ENCODE data around the gene ZCCHC14. TPM values are rescaled to one million over a fixed set of nuclear protein-coding genes. Genes with fewer than 3 reads are reported as not detected.

ZCCHC14 gene
- total RNA-seq, 1 experiment from 2014 or later = 28.2 TPM

GRCh38 chr16:87540072-87540896 is 47.5 kb upstream of the ZCCHC14 start:
- H3K27me3 Mint-ChIP-seq (ENCODE audit: insufficient read depth, unreplicated experiment) = peaks cover 27% of the 10 kb centered on the region

GRCh38 chr16:87539113-87539512 is 46.3 kb upstream of the ZCCHC14 start:
- BruUV-seq (replicated peaks) = no TSS peak
- POLR2A ChIA-PET = no interaction called here

More at GRCh38 chr16:87540072-87540896, 47.5 kb upstream of the ZCCHC14 start:
- H3K4me1 Mint-ChIP-seq (ENCODE audit: insufficient read depth, unreplicated experiment) = peaks cover 5% of the 10 kb centered on the region
- ChIA-PET POLR2A (no interaction called here), CTCF (interaction anchor here (1.1 to 3.0 kb wide), 2 partner anchors 79 to 95 kb away, joined by 3 to 13 read pairs; no protein-coding TSS in a partner anchor)
- DNase-seq (ENCODE audit: unreplicated experiment) = no peak
- intact Hi-C loops (cut with micrococcal nuclease) = no loop called here
- H3K27ac Mint-ChIP-seq (ENCODE audit: low read depth, unreplicated experiment) = no peak overlapping the region
- no peaks in the 10 kb centered on the region for H3K36me3 Mint-ChIP-seq (ENCODE audit: insufficient read depth, unreplicated experiment)
- no peak overlapping the region for H3K4me3 Mint-ChIP-seq (ENCODE audit: unreplicated experiment)
- BruUV-seq (replicated peaks) = no TSS peak
- H3K9me3 Mint-ChIP-seq (ENCODE audit: unreplicated experiment) = peaks cover 6% of the 10 kb centered on the region
- no peak for TF ChIP-seq CTCF (IDR thresholded peaks at IDR 0.05; ENCODE audit: unreplicated experiment)

GRCh38 chr16:87538594-87538993 is 45.8 kb upstream of the ZCCHC14 start:
- H3K4me1 Mint-ChIP-seq (ENCODE audit: insufficient read depth, unreplicated experiment) = peaks cover 5% of the 10 kb centered on the region
- no TSS peak for BruUV-seq (replicated peaks)
- H3K9me3 Mint-ChIP-seq (ENCODE audit: unreplicated experiment) = peaks cover 6% of the 10 kb centered on the region
- CTCF ChIA-PET = interaction anchor here (3.0 kb wide), 1 partner anchor 97 kb away, joined by 13 read pairs; no protein-coding TSS in a partner anchor
- H3K27me3 Mint-ChIP-seq (ENCODE audit: insufficient read depth, unreplicated experiment) = peaks cover 27% of the 10 kb centered on the region
- no peak for DNase-seq (ENCODE audit: unreplicated experiment)
- no peak for TF ChIP-seq CTCF (IDR thresholded peaks at IDR 0.05; ENCODE audit: unreplicated experiment)
- POLR2A ChIA-PET = no interaction called here
- intact Hi-C loops (cut with micrococcal nuclease) = no loop called here
- no peak overlapping the region for H3K4me3 Mint-ChIP-seq (ENCODE audit: unreplicated experiment)
- no peak overlapping the region for H3K27ac Mint-ChIP-seq (ENCODE audit: low read depth, unreplicated experiment)
- no peaks in the 10 kb centered on the region for H3K36me3 Mint-ChIP-seq (ENCODE audit: insufficient read depth, unreplicated experiment)

More at GRCh38 chr16:87539113-87539512, 46.3 kb upstream of the ZCCHC14 start:
- intact Hi-C loops (cut with micrococcal nuclease) = no loop called here
- H3K9me3 Mint-ChIP-seq (ENCODE audit: unreplicated experiment) = peaks cover 6% of the 10 kb centered on the region
- TF ChIP-seq CTCF (IDR thresholded peaks at IDR 0.05; ENCODE audit: unreplicated experiment) = no peak
- no peak overlapping the region for H3K27ac Mint-ChIP-seq (ENCODE audit: low read depth, unreplicated experiment)
- H3K27me3 Mint-ChIP-seq (ENCODE audit: insufficient read depth, unreplicated experiment) = peaks cover 27% of the 10 kb centered on the region
- H3K4me1 Mint-ChIP-seq (ENCODE audit: insufficient read depth, unreplicated experiment) = peaks cover 5% of the 10 kb centered on the region
- CTCF ChIA-PET = interaction anchor here (0.5 to 3.0 kb wide), 3 partner anchors 78 to 191 kb away, joined by 3 to 13 read pairs (median 7); no protein-coding TSS in a partner anchor
- DNase-seq (ENCODE audit: unreplicated experiment) = no peak
- H3K4me3 Mint-ChIP-seq (ENCODE audit: unreplicated experiment) = no peak overlapping the region
- H3K36me3 Mint-ChIP-seq (ENCODE audit: insufficient read depth, unreplicated experiment) = no peaks in the 10 kb centered on the region

GRCh38 chr16:87538160-87538559 is 45.3 kb upstream of the ZCCHC14 start:
- POLR2A ChIA-PET = interaction anchor here (0.6 kb wide), 1 partner anchor 44 kb away, joined by 3 read pairs; no protein-coding TSS in a partner anchor

More at GRCh38 chr16:87538160-87538559, 45.3 kb upstream of the ZCCHC14 start:
- no peaks in the 10 kb centered on the region for H3K36me3 Mint-ChIP-seq (ENCODE audit: insufficient read depth, unreplicated experiment)
- no peak overlapping the region for H3K27ac Mint-ChIP-seq (ENCODE audit: low read depth, unreplicated experiment)
- H3K4me1 Mint-ChIP-seq (ENCODE audit: insufficient read depth, unreplicated experiment) = peaks cover 5% of the 10 kb centered on the region
- no TSS peak for BruUV-seq (replicated peaks)
- peaks cover 27% of the 10 kb centered on the region for H3K27me3 Mint-ChIP-seq (ENCODE audit: insufficient read depth, unreplicated experiment)
- no peak for TF ChIP-seq CTCF (IDR thresholded peaks at IDR 0.05; ENCODE audit: unreplicated experiment)
- H3K9me3 Mint-ChIP-seq (ENCODE audit: unreplicated experiment) = peaks cover 6% of the 10 kb centered on the region
- no peak for DNase-seq (ENCODE audit: unreplicated experiment)
- intact Hi-C loops (cut with micrococcal nuclease) = no loop called here
- H3K4me3 Mint-ChIP-seq (ENCODE audit: unreplicated experiment) = no peak overlapping the region
- CTCF ChIA-PET = interaction anchor here (0.6 to 3.0 kb wide), 3 partner anchors 97 to 342 kb away, joined by 4 to 13 read pairs (median 5); no protein-coding TSS in a partner anchor
